ENCODE results near the gene PACSIN2.

- no peak for TF ChIP-seq POLR2A (IDR thresholded peaks at IDR 0.05)
- no peak for TF ChIP-seq CTCF (IDR thresholded peaks at IDR 0.05)
Observed at GRCh38 chr22:42931421-42932196, 83.3 kb downstream of the PACSIN2 start.
